GM10266 (cell line): ENCODE results near the gene OR2J1.
"Not testable (repeated sequence)": the region's sequence is repeated elsewhere in the genome, so short reads cannot be mapped to it uniquely, and the experiment has no call there.

Experiments
- DNase-seq: peaks from one replicate; pipeline ENCODE4 v3.0.0; 2012; ENCODE audit errors: extremely low spot score
- TF ChIP-seq, protein P1 (sequence below): IDR thresholded peaks from 2 replicates; pipeline ENCODE4 v1.5.1; 2012; ENCODE audit warnings: mild to moderate bottlenecking, low read depth; ENCODE audit not compliant: control insufficient read depth, insufficient read depth; ENCODE audit errors: missing control alignments

OR2J1 gene

DNA sequence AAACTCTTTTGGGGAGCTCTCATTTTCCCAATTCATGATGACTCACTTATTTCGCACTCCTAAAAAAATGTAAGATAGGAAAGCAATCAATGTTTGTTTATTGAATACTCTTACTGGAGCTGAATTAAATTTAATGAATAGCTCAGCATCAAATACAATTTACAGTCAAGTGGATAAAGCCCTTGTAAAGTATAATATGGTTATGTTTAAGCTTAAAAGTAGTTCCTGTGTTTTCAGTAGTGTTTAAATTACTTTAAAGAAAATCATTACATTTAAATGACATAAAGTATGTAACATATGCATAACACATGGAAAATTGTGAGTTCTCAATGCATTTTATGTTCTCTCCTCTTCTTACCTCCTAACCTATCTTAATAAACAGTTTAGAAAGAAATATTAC lies 12.1 kb upstream of the OR2J1 start, which contains the start of gene OR2B3:
TSS of gene OR2B3 (minus strand) at position 101 of the 400 bp plus-strand sequence. CDS start at position 36, 65 bp downstream.
- no peak for DNase-seq
- TF ChIP-seq, protein P1, sequence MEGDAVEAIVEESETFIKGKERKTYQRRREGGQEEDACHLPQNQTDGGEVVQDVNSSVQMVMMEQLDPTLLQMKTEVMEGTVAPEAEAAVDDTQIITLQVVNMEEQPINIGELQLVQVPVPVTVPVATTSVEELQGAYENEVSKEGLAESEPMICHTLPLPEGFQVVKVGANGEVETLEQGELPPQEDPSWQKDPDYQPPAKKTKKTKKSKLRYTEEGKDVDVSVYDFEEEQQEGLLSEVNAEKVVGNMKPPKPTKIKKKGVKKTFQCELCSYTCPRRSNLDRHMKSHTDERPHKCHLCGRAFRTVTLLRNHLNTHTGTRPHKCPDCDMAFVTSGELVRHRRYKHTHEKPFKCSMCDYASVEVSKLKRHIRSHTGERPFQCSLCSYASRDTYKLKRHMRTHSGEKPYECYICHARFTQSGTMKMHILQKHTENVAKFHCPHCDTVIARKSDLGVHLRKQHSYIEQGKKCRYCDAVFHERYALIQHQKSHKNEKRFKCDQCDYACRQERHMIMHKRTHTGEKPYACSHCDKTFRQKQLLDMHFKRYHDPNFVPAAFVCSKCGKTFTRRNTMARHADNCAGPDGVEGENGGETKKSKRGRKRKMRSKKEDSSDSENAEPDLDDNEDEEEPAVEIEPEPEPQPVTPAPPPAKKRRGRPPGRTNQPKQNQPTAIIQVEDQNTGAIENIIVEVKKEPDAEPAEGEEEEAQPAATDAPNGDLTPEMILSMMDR: no peak

DNA sequence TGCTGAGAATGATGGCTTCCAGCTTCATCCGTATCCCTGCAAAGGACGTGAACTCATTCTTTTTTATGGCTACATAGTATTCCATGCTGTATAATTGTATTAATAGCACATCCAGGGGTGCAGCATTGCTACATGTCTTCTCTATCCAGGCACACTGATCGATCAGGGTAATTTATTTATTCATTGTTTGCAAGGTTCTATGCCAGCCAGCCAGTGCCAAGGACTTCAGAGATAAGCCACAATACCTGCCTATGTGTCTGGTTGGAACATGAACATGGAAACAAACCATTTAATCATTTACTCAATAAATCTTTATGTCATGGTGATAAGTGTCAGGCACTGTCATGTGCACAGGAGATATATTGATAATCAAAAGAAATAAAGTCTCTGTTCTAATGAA lies 6.3 kb upstream of the OR2J1 start:
- no peak for DNase-seq
- TF ChIP-seq, protein P1: no peak

DNA sequence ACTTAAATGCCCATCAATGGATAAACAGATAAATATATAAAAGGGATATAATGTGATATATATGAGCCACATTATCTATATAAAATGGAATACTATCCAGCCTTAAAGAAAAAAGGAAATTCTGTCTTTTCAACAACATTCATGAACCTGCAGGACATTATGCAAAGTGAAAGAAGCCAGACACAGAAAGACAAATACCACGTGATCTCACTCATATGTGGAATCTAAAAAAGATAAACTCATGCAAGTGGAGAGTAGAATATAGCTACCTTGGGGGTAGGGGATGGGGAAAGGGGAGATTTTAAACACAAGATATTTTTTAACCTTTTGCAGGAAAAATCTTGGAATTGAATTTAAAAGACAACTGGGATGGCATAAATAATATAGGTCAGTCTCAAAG lies 1.5 kb upstream of the OR2J1 start:
- no peak for DNase-seq
- TF ChIP-seq, protein P1: no peak

DNA sequence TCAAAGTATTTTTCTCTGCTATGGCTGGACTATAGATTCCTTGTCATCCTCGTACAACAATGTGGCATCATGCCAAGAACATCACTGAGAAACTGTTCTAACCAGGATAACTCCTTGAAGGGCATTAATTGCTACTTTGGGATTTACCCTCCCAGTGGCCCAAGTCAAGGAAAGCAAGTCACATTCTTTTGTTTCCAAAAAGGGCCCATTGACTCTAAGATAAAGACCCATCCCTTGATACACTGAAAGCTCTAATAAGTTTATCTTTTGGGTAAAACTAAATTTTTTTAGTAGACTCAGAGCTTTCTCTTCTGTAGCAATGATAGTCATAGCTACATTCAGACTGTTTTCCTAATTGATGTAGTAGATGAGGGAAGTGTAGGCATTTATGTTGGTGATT lies 8.5 kb downstream of the OR2J1 start, which contains the start of gene OR2J3:
TSS of gene OR2J3 (plus strand) at position 301 of the 400 bp plus-strand sequence. CDS start 3,833 bp downstream, outside the sequence.
- TF ChIP-seq, protein P1: no peak
- no peak for DNase-seq

DNA sequence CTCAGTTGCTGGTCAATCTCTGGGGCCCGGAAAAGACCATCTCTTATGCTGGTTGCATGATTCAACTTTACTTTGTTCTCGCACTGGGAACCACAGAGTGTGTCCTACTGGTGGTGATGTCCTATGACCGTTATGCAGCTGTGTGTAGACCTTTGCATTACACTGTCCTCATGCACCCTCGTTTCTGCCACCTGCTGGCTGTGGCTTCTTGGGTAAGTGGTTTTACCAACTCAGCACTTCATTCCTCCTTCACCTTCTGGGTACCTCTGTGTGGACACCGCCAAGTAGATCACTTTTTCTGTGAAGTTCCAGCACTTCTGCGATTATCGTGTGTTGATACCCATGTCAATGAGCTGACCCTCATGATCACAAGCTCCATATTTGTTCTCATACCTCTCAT lies 12.8 kb downstream of the OR2J1 start:
- no peak for DNase-seq
- TF ChIP-seq, protein P1: no peak

DNA sequence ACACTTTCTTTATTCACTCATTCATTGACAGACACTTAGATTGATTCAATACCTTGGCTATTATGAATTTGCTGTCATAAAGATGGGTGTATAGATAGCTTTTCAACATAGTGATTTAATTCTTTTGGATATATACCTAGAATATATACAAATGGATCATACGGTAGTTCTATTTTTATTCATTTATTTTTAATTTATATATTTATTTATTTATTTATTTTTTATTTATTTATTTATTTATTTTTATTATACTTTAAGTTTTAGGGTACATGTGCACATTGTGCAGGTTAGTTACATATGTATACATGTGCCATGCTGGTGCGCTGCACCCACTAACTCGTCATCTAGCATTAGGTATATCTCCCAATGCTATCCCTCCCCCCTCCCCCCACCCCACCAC lies 15.7 kb downstream of the OR2J1 start:
- not testable (repeated sequence) for DNase-seq

DNA sequence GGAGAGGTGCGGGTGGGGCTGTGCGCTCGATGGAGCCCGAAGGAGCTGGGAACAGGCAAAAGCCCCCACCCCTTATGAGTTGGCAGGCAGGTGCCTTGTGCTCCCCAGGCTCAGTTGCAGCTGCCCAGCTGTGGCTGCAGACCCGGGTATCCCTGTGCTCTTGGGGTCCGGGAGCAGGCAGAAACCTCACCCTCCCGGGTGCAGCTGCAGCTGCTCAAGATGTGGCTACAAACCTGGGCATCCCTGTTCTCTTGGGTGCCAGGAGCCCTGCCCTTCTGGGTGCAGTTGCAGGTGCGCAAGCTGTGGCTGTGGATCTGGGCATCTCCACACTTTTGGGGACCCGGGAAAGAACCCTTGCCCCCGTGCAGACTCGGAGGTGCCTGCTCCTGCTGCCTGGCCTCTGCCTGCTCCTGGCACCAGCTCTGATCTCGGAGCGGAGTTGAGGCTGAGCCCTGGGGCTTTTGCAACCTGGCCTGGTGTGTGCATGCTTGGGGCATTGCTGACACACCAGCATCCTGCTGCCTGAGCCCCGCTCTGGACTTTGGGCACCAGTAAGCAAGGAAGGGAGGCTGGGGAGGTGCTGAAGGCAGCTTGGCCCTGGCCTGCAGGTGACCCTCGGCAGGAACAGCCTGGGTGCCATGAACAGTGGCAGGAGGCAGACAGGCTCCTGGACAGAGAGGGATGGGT lies 30.2 kb downstream of the OR2J1 start:
- TF ChIP-seq, protein P1: no peak

More for the DNA sequence above, 30.2 kb downstream of the OR2J1 start:
- no peak for DNase-seq
